Aorta (tissue), 5 donors: ENCODE data around the gene OSGEP. TPM values are rescaled to one million over a fixed set of nuclear protein-coding genes. Genes with fewer than 3 reads are reported as not detected.
"Not testable (repeated sequence)": the region's sequence is repeated elsewhere in the genome, so short reads cannot be mapped to it uniquely, and the experiment has no call there.

Source experiments
- ATAC-seq: fragments of 200-7000 bp; cut with Tn5 transposase; one replicate; pipeline ENCODE4 v1.9.1; 2022; ENCODE audit warnings: moderate library complexity; ENCODE audit not compliant: low FRiP score
- DNase-seq, 2 donors: peaks; one replicate each; pipeline ENCODE4 v3.0.0-alpha.2; 2020
- H3K27ac ChIP-seq, 2 donors: one replicate each; pipeline ENCODE4 v1.5.1; 2013; ENCODE audit warnings: low read length in 2 of 2, mild to moderate bottlenecking in 2 of 2, moderate library complexity in 2 of 2, control low read depth in 1 of 2, inconsistent platforms in 1 of 2, low read depth in 1 of 2
- H3K27me3 ChIP-seq, 2 donors: one replicate each; pipeline ENCODE4 v1.6.1; 2013; ENCODE audit warnings: control low read depth in 1 of 2, low read length in 1 of 2, mild to moderate bottlenecking in 1 of 2, moderate library complexity in 1 of 2; ENCODE audit not compliant: insufficient read depth in 2 of 2, control insufficient read depth in 1 of 2
- H3K36me3 ChIP-seq, 2 donors: one replicate each; pipeline ENCODE4 v1.6.1; 2013; ENCODE audit warnings: control low read depth in 1 of 2, low read length in 1 of 2, mild to moderate bottlenecking in 1 of 2; ENCODE audit not compliant: insufficient read depth in 2 of 2, control insufficient read depth in 1 of 2
- H3K4me1 ChIP-seq, 2 donors: one replicate each; pipeline ENCODE4 v1.6.1; 2013; ENCODE audit warnings: low read length in 2 of 2, control low read depth in 1 of 2, mild to moderate bottlenecking in 1 of 2, moderate library complexity in 1 of 2; ENCODE audit not compliant: insufficient read depth in 2 of 2, control insufficient read depth in 1 of 2
- H3K4me3 ChIP-seq, 2 donors: one replicate each; pipeline ENCODE4 v1.5.1; 2013; ENCODE audit warnings: low read length in 2 of 2, control low read depth in 1 of 2, mild to moderate bottlenecking in 1 of 2
- H3K9me3 ChIP-seq: one replicate; pipeline ENCODE4 v1.6.1; 2013; ENCODE audit warnings: mild to moderate bottlenecking, low read length; ENCODE audit not compliant: control insufficient read depth
- WGBS, 2 donors: extraction: QIAGEN DNeasy Blood & Tissue Kit; methylation state at CpG; one replicate each; pipeline ENCODE4 v1.1.7; 2013; 5-methylcytosine and 5-hydroxymethylcytosine counted together
- intact Hi-C, 2 donors: fragments of 100-400 bp; cut with DNase I; formaldehyde crosslinking; loops; one replicate each; pipeline versions ENCODE4 v1.14.2 to v1.15.0; 2022
- polyA plus RNA-seq, 2 donors: library from polyadenylated mRNA; stranded (reverse); fragments of 200-250 nt; gene quantifications; one replicate each; pipeline ENCODE4 v1.2.3, GENCODE V29; 2013
- total RNA-seq, 2 donors: library from RNA; stranded (reverse); fragmentation: NEBNext Ultra II Directional; extraction: Animal tissue kit (Norgen Biotek cat#: 25700); gene quantifications; one replicate each; pipeline ENCODE4 v1.2.1, GENCODE V29; 2021
- donor health status: healthy with polysubstance abuse.
- donor health status: Bipolar disorder and iron deficiency.
- donor health status: DM: no; HTN: no; CAD: no.
- donor health status: DM: no; HTN: no; CAD: no.
- donor health status: DM: yes; HTN: yes; CAD: no.

The OSGEP gene
- total and polyA plus RNA-seq, 4 donors = 14.9 to 82.1 (median 33.7) TPM

DNA sequence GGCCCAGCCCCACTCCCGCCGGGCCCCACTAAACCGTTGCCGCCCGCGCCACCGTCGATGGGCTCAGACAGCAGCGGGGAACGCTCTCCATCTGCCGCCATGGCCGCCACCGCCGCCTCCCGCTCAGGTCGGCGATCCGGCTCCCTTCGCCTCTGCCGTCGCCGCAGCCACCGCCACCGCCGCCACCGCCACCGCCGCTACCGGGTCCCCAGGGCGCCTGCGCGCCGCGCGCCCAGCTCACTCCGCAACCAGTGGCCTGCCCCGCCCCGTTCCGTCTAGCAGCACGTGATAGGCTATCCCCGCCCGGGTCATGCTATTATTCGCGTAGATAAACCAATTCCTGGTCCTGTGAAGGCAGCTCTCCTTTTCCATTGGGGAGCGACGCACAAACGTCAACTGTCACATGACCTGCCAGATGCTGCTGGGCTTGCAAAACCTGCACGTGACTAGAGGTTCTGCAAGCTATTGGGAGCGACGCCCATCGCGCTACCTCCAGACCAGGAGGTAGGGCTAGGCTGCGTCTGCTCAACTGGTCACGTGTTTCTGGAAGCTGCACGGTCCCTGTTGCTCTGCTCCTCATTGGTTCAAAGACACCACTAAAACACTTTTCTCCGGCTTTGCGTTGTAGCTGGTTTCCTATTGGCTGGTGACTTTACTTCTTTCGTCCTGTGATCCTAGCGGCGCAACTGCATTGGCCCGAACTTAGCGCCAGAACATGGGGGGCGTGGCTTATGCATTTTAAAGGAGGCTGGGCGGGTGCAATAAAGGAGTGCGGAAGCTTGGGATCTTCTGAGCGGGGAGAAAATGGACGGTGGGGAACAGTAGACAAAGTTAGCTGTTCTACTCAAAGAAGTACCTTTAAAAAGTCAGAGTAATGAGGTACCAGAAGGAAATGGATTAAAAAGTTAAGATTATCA is 6.9 kb upstream of the OSGEP start, which contains the start of gene PIP4P1:
TSS of gene PIP4P1 (minus strand) at position 210 of the 917 bp plus-strand sequence. CDS start at position 101, 109 bp downstream.
- Histone ChIP-seq H3K27me3 (no peaks in the 10 kb centered on the region), H3K4me1 (no peaks in the 10 kb centered on the region), H3K9me3 (no peaks in the 10 kb centered on the region), H3K4me3 (peak within 1 kb of the TSS; percentile 77 to 83), H3K36me3 (peaks cover 0 to 6% of the 10 kb centered on the region in 2 donors), H3K27ac (peak within 1 kb of the TSS in 1 of 2 donors; percentile 50)
- intact Hi-C loops = loop anchor here (2.0 to 10.0 kb wide), 3 partner anchors 117 to 223 kb away; partner anchors contain the start of genes RNASE4 (in 2 of the 2) and PARP2 (in 1 of the 2)
- DNase-seq = peak; percentile 99
- ATAC-seq = peak; percentile 99
- 0% methylated on average over 40 to 67 of the region's 67 CpGs for whole genome bisulfite sequencing, 2 donors

DNA sequence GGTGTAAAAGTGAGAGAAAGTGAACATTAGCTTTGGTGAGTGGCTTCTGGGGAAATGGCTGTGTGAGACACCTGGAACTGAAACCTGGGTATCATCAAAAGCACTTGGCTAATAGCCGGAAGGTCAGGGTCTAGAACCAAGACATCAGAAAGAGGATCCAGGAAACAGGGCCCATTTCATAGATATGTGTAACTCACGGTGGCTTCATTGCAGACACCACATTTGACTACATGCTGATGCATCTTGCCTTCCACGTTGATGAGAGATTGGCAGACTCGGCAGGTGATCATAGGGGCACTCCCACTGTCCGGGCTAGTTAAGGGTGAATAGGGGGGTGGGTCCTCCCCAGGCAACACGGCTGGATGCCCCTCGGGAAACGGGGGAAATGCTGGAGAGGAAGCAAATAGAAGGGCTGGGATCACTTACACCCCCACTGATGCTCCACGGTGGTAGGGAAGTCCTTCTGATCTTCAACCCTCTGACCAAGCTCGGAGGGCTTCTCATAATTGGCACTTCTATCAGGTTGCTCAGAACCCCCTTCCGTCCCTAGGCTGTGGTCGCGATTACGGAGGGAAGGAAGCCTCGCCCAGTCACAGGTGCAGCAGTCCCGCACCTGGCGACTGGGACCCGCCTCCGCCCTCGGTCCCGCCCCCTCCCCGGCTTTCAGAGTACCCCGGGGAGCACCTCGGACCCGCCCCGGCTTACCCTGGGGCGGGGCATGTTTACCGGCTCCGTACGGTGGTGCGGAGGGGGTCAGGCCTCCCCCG is 6.0 kb upstream of the OSGEP start:
- Histone ChIP-seq H3K4me1 (no peaks in the 10 kb centered on the region), H3K27me3 (no peaks in the 10 kb centered on the region), H3K36me3 (peaks cover 0 to 6% of the 10 kb centered on the region in 2 donors), H3K9me3 (no peaks in the 10 kb centered on the region), H3K27ac (peak overlapping the region in 1 of 2 donors; percentile 50), H3K4me3 (peak overlapping the region; percentile 77 to 83)
- DNase-seq (no peak), ATAC-seq (no peak)
- intact Hi-C loops = loop anchor here (2.0 to 10.0 kb wide), 3 partner anchors 116 to 224 kb away; partner anchors contain the start of genes RNASE4 (in 2 of the 2) and PARP2 (in 1 of the 2)
- WGBS, 2 donors = 6 to 8% methylated on average over 29 to 32 of the region's 32 CpGs

DNA sequence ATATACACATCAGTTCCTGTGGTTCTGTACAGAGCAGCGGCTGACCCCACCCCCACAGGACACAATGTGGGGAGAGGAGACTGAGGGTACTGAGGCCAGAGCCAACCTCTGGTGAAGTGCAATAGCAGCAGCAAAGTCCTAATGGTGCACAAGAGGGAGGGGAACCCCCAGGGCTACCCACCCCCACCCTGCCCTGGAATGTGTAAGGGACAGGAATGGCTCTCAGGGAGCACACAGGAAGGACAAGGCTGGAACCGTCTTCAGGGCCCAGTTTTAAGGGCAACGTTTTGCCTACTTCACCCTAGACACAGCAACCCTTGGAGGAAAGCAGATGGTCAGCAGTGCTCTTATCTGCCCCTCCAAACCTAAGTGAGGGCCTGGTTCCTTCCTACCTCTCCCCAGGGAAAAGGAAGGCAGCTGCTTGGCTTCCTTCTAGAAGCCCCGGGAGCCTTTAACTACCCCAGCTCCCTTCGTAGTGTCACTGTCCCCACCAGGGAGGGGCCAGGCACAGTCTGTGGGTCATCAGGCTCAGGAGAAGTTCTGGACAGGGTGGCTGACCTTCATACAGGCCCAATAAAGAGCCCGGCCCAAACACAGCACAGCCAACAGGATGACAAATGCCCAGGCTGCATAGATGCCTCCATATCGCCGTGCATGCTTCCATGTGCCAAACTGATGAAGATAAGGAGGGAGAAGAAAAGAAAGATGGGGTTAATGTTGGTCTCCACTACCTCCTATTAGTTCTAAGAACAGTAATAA is 3.6 kb upstream of the OSGEP start:
- ATAC-seq = no peak
- Histone ChIP-seq H3K4me3 (no peak overlapping the region), H3K27me3 (no peaks in the 10 kb centered on the region), H3K4me1 (no peaks in the 10 kb centered on the region), H3K9me3 (no peaks in the 10 kb centered on the region), H3K27ac (no peak overlapping the region), H3K36me3 (peaks cover 0 to 6% of the 10 kb centered on the region in 2 donors)
- peak in 1 of 2 donors; percentile 20 for DNase-seq
- intact Hi-C loops = loop anchor here (5.0 kb wide), 2 partner anchors 46 to 154 kb away; partner anchors contain the start of gene TEP1 (in 2 of the 2)
- WGBS, 2 donors = 52 to 59% methylated on average over 8 of the region's 8 CpGs

DNA sequence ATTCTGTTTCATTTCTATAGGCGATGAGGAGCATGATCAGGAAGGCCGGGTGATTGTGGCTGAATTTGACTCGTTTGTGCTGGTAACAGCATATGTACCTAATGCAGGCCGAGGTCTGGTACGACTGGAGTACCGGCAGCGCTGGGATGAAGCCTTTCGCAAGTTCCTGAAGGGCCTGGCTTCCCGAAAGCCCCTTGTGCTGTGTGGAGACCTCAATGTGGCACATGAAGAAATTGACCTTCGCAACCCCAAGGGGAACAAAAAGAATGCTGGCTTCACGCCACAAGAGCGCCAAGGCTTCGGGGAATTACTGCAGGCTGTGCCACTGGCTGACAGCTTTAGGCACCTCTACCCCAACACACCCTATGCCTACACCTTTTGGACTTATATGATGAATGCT is 2.4 kb upstream of the OSGEP start:
- no peaks in the 10 kb centered on the region for H3K9me3 ChIP-seq
- intact Hi-C loops = loop anchor here (5.0 kb wide), 2 partner anchors 45 to 155 kb away; partner anchors contain the start of gene TEP1 (in 2 of the 2)
- DNase-seq = peak in 1 of 2 donors; percentile 63
- H3K4me1 ChIP-seq = no peaks in the 10 kb centered on the region
- no peak overlapping the region for H3K4me3 ChIP-seq
- no peak for ATAC-seq
- H3K27ac ChIP-seq = no peak overlapping the region
- H3K27me3 ChIP-seq = no peaks in the 10 kb centered on the region
- 82 to 85% methylated on average over 13 of the region's 13 CpGs for WGBS, 2 donors
- peaks cover 0 to 6% of the 10 kb centered on the region in 2 donors for H3K36me3 ChIP-seq

DNA sequence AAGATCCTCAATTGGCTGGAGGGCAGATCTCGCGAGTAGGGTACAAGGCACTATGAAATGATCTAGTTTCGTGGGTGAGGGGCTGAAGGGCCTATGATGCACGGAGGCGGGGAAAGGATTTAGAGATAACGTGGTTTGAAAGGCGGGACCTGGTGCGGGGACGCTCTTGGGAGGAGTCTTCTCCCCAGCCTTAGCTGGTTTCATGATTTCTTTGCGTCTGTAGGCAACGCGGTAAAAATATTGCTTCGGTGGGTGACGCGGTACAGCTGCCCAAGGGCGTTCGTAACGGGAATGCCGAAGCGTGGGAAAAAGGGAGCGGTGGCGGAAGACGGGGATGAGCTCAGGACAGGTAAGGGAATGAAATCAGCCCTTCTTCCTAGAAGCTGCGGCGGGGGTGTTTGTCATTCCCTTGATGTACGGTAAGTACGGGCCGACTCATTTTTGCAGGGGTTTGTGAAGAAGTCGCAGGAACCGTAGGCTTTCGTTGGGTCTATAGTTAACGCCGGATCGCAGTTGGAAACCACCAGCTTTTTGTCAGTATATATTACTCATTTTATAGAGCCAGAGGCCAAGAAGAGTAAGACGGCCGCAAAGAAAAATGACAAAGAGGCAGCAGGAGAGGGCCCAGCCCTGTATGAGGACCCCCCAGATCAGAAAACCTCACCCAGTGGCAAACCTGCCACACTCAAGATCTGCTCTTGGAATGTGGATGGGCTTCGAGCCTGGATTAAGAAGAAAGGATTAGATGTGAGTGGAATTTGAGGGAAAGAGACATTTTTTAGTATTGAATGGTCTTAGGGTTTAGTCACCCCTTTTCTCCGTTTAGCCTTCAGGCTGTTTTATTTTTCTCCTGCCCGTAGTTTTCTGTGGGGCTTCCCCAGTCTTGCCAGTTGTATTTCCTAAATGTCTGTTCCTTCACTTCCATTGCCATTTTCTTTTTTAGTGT is 1.0 kb upstream of the OSGEP start:
- H3K27ac ChIP-seq = peak overlapping the region in 1 of 2 donors; percentile 75
- no peaks in the 10 kb centered on the region for H3K4me1 ChIP-seq
- no peaks in the 10 kb centered on the region for H3K9me3 ChIP-seq
- intact Hi-C loops = loop anchor here (1.0 to 5.0 kb wide), 4 partner anchors 14 to 157 kb away; partner anchors contain the start of genes TEP1 (in 2 of the 2), PARP2 (in 1 of the 2) and PNP (in 1 of the 2)
- H3K36me3 ChIP-seq = peaks cover 0 to 6% of the 10 kb centered on the region in 2 donors
- 1% methylated on average over 39 of the region's 39 CpGs for WGBS, 2 donors
- DNase-seq (peak in 1 of 2 donors; percentile 79), ATAC-seq (peak; percentile 70)
- peak overlapping the region; percentile 51 to 59 for H3K4me3 ChIP-seq
- no peaks in the 10 kb centered on the region for H3K27me3 ChIP-seq

DNA sequence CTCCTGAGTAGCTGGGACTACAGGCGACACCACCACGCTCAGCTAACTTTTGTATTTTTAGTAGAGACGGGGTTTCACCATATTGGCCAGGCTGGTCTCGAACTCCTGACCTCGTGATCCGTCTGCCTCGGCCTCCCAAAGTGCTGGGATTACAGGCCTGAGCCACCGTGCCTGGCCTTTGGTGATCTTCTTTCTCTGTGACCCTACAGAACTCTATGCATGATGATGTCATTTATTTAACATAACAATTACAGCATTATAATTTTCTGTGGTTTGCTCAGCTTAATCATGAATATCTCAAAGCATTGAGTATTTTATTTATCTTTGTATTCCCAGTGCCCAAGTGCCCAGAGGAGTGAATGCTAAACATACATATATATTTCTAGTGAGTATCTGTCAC is 1.8 kb downstream of the OSGEP start:
- H3K4me1 ChIP-seq, H3K9me3 ChIP-seq, H3K27me3 ChIP-seq, H3K36me3 ChIP-seq, H3K4me3 ChIP-seq, intact Hi-C loops, DNase-seq, ATAC-seq, H3K27ac ChIP-seq: not testable (repeated sequence)
- WGBS, 2 donors = 90 to 93% methylated on average over 8 of the region's 8 CpGs

DNA sequence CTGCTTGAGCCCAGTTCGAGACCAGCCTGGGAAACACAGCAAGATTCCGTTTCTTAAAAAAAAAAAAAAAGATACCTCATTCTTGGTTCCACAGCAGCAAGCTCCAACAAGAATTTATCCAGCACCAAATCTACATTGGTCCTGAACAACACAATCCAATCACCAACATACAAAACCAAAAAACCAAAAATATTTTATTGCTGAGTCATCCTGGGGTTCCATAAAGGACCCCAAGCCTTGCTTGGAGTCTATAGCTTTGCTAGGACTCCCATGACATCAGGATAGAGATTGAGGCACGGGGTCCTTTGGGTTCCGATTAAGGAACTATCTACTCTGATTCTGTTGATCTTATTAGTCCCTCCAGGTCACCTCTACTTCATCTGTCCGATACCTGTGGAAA is 7.7 kb downstream of the OSGEP start:
- H3K36me3 ChIP-seq = peaks cover 6 to 11% of the 10 kb centered on the region in 2 donors
- no peaks in the 10 kb centered on the region for H3K4me1 ChIP-seq
- H3K9me3 ChIP-seq = no peaks in the 10 kb centered on the region
- no peaks in the 10 kb centered on the region for H3K27me3 ChIP-seq
- intact Hi-C loops = no loop called here
- no peak overlapping the region for H3K27ac ChIP-seq
- H3K4me3 ChIP-seq = no peak overlapping the region
- WGBS, 2 donors = 95 to 98% methylated on average over 5 of the region's 5 CpGs
- no peak for DNase-seq
- no peak for ATAC-seq
